Breast epithelium (tissue), 4 donors: ENCODE data around the gene COTL1. TPM values are rescaled to one million over a fixed set of nuclear protein-coding genes. Genes with fewer than 3 reads are reported as not detected.

ENCODE experiments used
- DNase-seq, 2 donors: peaks; one replicate each; pipeline ENCODE4 v3.0.0-alpha.2; 2019; ENCODE audit warnings: low spot score in 2 of 2
- H3K27ac ChIP-seq, 2 donors: fragments of 200-600 bp; sonication (generic) in 1 of 2; one replicate each; pipeline ENCODE4 v1.5.1; 2016 to 2019; ENCODE audit warnings: mild to moderate bottlenecking in 1 of 2
- H3K27me3 ChIP-seq, 2 donors: fragments of 200-600 bp; sonication (generic) in 1 of 2; one replicate each; pipeline versions ENCODE4 v1.5.1 to v1.6.0; 2017 to 2019; ENCODE audit warnings: control low read depth in 1 of 2, mild to moderate bottlenecking in 1 of 2
- H3K36me3 ChIP-seq: fragments of 200-600 bp; one replicate; pipeline ENCODE4 v1.5.1; 2019
- H3K4me1 ChIP-seq, 2 donors: fragments of 200-600 bp; sonication (generic); one replicate each; pipeline ENCODE4 v1.5.1; 2016 to 2019; ENCODE audit warnings: control low read depth in 1 of 2
- H3K4me3 ChIP-seq, 3 donors: fragments of 200-600 bp; sonication (generic); 1 replicate in 2 of 3; 2 replicates in 1 of 3; pipeline ENCODE4 v1.5.1; 2016 to 2019; ENCODE audit warnings: mild to moderate bottlenecking in 3 of 3, moderate library complexity in 2 of 3
- H3K9me3 ChIP-seq, 2 donors: fragments of 200-600 bp; sonication (generic) in 1 of 2; one replicate each; pipeline ENCODE4 v1.5.1; 2016 to 2019; ENCODE audit warnings: control low read depth in 1 of 2
- CTCF ChIP-seq, 3 donors: fragments of 450-650 bp; IDR thresholded peaks; one replicate each; pipeline ENCODE4 v1.5.1; 2016 to 2017; ENCODE audit warnings: antibody characterized with exemption in 3 of 3, mild to moderate bottlenecking in 3 of 3, moderate library complexity in 3 of 3
- POLR2A ChIP-seq: fragments of 450-650 bp; IDR thresholded peaks from one replicate; pipeline ENCODE4 v1.6.1; 2016; ENCODE audit warnings: antibody characterized with exemption, mild to moderate bottlenecking, moderate library complexity
- POLR2AphosphoS5 ChIP-seq, 3 donors: sonication (generic); formaldehyde crosslinking; IDR thresholded peaks; one replicate each; pipeline ENCODE4 v1.6.1; 2017; ENCODE audit warnings: antibody characterized with exemption in 3 of 3
- intact Hi-C: fragments of 100-400 bp; cut with DNase I; formaldehyde crosslinking; loops from one replicate; pipeline ENCODE4 v1.15.1; 2023; ENCODE audit warnings: low total_unique reads
- total RNA-seq, 3 donors: library from RNA; depleted of rRNA; stranded (reverse); fragments of >200 nt; gene quantifications; one replicate each; pipeline ENCODE4 v1.1.0, GENCODE V29; 2016

Gene COTL1
- total RNA-seq, 3 donors from 2014 or later = 22.0 to 49.2 (median 44.6) TPM

GRCh38 chr16:84581158-84581557, 36.7 kb downstream of the COTL1 start:
- no peak for DNase-seq
- Histone ChIP-seq H3K9me3 (no peaks in the 10 kb centered on the region), H3K4me1 (no peaks in the 10 kb centered on the region), H3K36me3 (no peaks in the 10 kb centered on the region), H3K27me3 (no peaks in the 10 kb centered on the region), H3K27ac (no peak overlapping the region), H3K4me3 (no peak overlapping the region)
- intact Hi-C loops = no loop called here
- TF ChIP-seq POLR2AphosphoS5 (IDR thresholded peaks at IDR 0.05) = no peak
- TF ChIP-seq CTCF (IDR thresholded peaks at IDR 0.05) = no peak
- no peak for TF ChIP-seq POLR2A

- Histone ChIP-seq H3K4me1 (no peaks in the 10 kb centered on the region), H3K27me3 (no peaks in the 10 kb centered on the region), H3K4me3 (no peak overlapping the region), H3K9me3 (no peaks in the 10 kb centered on the region), H3K36me3 (no peaks in the 10 kb centered on the region), H3K27ac (no peak overlapping the region)
- TF ChIP-seq POLR2AphosphoS5 (IDR thresholded peaks at IDR 0.05) (no peak), CTCF (IDR thresholded peaks at IDR 0.05) (no peak), POLR2A (no peak)
- intact Hi-C loops = loop anchor here (1.0 kb wide), 1 partner anchor 31 kb away; no protein-coding TSS in a partner anchor
- no peak for DNase-seq
Measured at GRCh38 chr16:84579936-84580335, 37.9 kb downstream of the COTL1 start.

DNA sequence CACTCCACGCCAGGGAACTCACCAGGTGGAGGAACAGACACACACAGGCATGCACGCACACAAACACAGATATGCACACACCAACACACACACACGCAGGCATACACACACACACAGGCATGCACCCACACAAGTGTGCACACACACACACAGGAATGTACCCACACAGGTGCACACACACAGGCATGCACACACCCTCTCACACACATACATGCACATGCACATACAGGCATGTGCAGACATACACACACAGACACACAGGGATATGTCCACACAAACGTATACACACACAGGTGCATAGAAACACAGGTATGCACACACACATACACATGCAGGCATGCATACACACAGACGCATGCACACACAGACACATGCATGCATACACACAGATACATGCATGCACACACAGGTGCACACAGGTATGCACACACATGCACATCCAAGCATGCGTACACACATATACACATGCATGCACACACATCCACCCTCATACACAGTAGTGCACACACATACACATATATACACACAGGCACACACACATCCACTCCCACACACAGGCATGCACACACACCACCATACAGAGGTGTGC, 39.2 kb downstream of the COTL1 start:
- no peak for DNase-seq
- intact Hi-C loops = loop anchor here (1.0 kb wide), 1 partner anchor 29 kb away; no protein-coding TSS in a partner anchor
- Histone ChIP-seq H3K4me3 (no peak overlapping the region), H3K27me3 (no peaks in the 10 kb centered on the region), H3K9me3 (no peaks in the 10 kb centered on the region), H3K4me1 (no peaks in the 10 kb centered on the region), H3K27ac (no peak overlapping the region), H3K36me3 (no peaks in the 10 kb centered on the region)
- no peak for TF ChIP-seq CTCF (IDR thresholded peaks at IDR 0.05)
- TF ChIP-seq POLR2AphosphoS5 (IDR thresholded peaks at IDR 0.05) = no peak
- no peak for TF ChIP-seq POLR2A

GRCh38 chr16:84577034-84577803, 40.7 kb downstream of the COTL1 start:
- no peak for DNase-seq
- no peaks in the 10 kb centered on the region for H3K27me3 ChIP-seq
- intact Hi-C loops = no loop called here

More at GRCh38 chr16:84577034-84577803, 40.7 kb downstream of the COTL1 start:
- Histone ChIP-seq H3K9me3 (no peaks in the 10 kb centered on the region), H3K4me1 (no peaks in the 10 kb centered on the region), H3K27ac (no peak overlapping the region), H3K4me3 (no peak overlapping the region), H3K36me3 (no peaks in the 10 kb centered on the region)
- TF ChIP-seq POLR2AphosphoS5 (IDR thresholded peaks at IDR 0.05) (no peak), CTCF (IDR thresholded peaks at IDR 0.05) (no peak), POLR2A (no peak)
